ENCODE data around the gene HOXB3.
"Not testable (repeated sequence)": the region's sequence is repeated elsewhere in the genome, so short reads cannot be mapped to it uniquely, and the experiment has no call there.

HOXB3 gene

DNA sequence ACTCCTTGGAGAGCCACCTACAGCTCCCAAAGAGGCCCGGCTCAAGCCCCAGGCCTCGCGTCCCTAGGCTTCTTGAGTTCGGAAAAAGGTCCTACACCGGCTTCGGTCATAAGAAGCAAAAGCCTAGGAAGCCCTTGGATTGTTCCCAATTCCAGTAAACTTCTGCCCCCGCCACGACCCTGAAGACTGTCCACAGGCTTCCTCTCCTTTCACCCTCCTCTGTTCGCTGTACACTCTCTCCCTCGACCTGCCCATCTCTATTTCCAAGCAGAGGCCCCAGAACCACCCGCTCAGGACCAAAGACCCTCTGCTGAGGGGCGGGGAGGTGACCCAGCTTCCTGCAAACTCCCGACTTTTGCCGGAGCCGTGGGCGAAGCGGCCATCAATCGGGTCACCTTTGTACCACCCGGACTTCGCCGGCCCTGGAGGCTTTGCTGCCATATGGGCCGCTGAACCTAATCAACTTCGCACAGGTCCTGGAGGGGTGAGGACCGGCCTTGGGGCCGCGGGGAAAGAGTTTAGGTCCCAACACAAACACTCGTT is 47.9 kb downstream of the HOXB3 start:
- DNase-seq, result no peak

DNA sequence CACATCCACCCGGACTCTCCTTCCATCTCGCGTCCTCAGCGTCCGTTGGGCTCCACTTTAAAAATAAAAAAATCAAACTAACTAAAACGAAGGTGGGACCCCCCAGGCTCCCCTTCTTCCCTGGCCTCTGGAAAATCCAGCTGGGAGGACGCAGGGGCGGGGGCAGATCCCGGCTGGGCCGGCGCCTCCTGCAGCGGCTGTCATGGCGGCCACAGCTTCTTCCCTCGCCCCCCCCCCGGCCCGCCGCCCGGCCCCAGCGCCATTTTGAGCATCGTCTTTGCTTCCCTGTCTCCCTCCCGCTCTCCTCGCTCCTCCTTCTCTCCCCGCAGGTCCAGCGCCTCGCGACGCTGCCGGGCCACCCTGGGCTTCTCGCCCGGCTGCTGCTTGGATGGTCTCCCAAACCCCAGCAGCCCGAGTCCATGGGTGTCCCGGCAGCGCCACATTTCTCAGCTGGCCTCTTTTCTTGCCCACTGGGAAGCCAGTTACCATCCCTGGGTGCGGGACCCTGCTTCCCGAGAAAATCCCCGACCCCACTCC is 48.4 kb downstream of the HOXB3 start:
- DNase-seq, result peak; percentile 70

DNA sequence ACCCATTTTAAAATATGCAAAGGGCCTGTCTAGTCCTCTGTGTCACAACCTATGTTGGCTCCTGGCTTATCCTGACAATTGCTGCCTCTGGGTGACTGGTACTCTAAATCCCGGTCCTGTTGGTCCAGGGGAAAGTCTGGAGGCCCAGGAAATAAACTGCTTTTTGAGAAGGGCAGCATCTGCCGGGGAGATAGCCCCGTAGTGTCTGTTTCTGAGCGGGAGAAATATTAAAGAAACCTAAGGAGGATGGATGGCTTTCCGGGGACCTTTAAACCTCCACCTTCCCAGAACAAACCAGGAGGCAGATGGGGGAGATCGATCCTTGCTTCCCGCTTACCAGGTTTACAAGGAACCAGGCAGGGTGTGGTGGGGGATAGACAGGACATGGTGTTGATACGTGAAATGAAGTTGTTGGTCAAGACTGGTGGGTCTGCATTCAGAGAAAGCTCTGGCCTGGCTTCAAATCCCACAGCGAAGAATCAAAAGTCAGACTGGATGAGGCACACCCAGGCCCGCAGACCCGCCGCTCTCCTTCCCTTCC is 48.9 kb downstream of the HOXB3 start:
- no peak for DNase-seq

DNA sequence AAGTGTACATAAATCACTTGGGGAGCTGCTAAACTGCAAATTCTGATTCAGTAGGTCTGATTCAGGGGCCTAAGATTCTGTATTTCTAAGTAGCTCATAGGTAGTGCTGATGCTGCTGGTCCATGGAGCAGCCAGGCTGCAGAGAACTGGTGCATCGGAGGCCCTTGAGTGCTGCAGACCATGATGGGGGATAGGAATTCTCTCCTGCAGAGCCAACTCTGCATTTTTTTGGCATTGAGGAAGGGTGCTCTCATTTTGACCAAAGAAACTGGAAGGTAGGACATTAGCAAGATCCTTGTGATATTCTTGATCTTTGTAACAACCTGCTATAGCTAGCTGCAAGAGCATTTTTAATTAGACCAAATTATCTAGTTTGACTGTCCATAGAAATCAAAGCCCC is 49.8 kb downstream of the HOXB3 start:
- peak; percentile 35 for DNase-seq

GRCh38 chr17:48539177-48539576 is 50.9 kb downstream of the HOXB3 start:
- DNase-seq, result peak; percentile 89

DNA sequence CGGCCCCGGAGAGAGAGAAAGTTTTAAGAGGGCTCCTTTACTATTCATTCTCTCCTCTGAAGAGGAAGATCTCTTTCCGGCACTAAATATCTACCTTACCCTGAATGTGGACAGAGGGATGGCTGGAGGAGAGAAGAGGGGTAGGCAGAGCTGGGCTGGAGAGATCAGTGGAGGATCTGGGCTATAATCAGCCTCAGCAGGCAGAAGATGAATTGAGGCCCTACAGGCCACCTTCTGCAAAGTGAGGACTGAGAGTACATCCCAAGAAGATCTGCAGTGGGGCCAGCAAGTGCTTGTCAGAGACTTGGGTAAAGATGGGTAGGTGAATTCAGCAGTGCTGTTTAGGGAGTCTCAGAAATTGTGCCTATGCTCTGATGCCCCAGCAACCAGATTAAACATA is 52.7 kb downstream of the HOXB3 start:
- DNase-seq, result no peak

GRCh38 chr17:48535793-48536559 is 54.1 kb downstream of the HOXB3 start:
- not testable (repeated sequence) for DNase-seq

- no peak for DNase-seq
Observed at GRCh38 chr17:48532261-48532660, 57.8 kb downstream of the HOXB3 start.

- no peak for DNase-seq
Observed at GRCh38 chr17:48530887-48531272, 59.2 kb downstream of the HOXB3 start, which contains the start of gene HOXB1. Gene HOXB1, minus strand, starts transcription at chr17:48531011. Its CDS starts 107 bp downstream, at chr17:48530904.

DNA sequence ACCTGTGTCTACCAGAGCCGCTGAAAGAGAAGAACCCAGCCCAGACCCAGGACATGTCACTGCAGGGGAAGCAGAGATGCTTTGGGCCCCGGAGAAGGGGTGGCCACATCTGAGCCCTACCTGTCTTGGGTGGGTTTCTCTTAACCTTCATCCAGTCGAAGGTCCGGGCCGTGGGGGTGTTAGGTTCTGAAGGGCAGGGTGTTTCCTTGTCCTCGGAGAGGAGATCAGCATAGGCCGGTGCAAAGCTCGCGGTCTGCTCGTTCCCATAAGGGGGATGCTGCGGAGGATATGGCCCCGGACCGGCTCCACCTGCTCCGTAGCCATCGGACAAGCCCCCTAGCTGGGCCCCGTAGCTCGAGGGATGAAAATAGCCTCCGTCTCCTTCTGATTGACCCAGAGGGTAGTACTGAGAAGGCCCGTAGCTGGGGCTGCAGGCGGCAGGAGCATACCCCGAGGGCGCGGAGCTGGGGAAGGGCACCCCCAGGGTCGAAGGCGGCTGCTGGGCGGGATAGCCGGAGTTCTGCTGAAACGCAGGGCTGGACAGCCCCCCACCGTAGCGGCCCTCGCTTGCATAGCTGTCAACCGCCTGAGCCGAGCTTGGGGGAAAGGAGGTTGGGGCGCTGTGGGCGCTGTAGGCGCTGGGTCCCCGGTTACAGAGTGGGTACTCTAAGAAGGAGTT is 59.7 kb downstream of the HOXB3 start:
- no peak for DNase-seq

DNA sequence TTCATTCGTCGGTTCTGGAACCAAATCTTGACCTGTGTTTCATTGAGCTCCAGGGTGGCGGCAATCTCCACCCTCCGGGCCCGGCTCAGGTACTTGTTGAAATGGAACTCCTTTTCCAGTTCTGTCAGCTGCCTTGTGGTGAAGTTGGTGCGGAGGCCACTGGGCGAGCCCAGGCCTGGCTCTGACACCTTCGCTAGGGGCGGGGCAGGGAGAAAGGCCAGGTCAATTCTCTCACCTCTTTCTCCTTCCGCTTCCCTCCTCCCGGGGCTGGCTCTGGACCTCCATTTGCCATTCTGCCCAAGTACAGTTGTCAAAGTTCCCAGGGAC is 60.4 kb downstream of the HOXB3 start:
- no peak for DNase-seq

DNA sequence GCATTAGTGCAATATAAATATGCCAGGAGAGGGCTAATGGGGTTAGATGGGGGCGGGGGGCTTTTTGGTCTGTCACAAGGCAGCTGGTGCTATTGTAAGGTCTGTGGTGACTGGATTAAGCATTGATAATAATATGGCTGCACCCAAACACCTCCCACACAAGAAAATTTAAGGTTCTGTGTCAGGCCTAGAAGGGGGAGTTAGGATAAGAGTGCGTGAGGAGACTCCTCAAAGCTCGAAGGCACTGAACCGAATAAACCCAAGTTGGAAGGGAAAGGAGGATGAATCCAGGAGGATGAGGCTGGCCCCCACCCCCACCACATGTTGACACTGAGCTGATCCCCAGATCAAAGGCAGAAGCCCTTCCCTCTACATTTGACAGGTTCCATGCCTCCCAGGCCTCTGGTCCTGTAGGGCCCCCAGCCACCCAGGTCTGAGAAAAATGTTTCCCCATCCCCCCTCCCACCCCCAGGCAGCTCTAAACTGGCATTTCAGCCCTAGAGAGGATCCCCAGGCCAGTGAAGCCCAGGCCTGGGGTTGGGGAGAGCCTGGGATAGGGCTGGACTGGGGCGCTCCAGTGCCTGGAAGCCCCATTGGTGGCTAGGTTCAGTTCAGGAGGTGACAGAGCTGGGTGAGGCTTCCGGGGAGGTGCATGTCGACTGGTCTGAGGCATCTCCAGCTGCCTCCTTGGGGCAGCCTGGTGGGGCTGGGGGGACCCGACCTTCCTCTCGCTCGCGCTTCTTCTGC is 60.9 kb downstream of the HOXB3 start:
- no peak for DNase-seq

DNA sequence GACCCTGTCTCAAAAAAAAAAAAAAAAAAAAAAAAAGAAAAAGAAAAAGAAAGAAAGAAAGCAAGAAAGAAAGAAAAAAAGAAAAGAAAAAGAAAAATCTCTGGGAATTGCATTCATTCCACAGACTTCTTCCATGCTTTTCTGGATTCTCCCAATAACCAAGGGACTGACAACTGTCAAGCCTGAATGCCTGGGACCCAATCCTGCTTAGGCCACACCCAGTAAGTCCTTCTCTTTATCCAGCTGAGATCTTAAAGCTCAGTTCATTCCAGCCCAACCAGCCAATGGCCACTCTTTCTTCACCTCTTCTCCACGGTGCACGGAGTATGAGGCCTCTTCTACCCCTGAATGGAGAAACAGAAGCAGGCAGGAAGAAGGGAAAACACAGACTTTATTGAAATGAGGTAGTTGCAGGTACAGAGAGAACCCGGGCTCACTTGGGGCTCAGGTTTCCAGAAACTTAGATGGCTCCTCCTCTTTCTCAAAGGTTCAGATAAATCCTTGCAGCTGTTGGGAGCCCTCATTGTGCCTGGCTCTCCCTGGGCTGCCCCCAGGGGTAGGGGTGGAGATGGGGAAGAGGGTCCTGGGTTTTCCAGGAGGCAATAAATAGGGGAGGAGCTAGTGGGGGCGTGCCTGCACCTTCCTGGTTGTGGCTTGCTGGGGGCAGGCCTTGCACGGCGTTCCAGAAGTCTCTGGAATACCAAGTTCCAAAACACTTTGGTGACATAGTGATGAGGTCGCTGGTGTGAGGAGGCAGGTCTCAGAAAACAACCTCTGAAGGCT is 61.7 kb downstream of the HOXB3 start:
- DNase-seq, result no peak

- DNase-seq, result no peak
Observed at GRCh38 chr17:48527547-48527932, 62.5 kb downstream of the HOXB3 start.

GRCh38 chr17:48526608-48527546 is 63.2 kb downstream of the HOXB3 start:
- no peak for DNase-seq

DNA sequence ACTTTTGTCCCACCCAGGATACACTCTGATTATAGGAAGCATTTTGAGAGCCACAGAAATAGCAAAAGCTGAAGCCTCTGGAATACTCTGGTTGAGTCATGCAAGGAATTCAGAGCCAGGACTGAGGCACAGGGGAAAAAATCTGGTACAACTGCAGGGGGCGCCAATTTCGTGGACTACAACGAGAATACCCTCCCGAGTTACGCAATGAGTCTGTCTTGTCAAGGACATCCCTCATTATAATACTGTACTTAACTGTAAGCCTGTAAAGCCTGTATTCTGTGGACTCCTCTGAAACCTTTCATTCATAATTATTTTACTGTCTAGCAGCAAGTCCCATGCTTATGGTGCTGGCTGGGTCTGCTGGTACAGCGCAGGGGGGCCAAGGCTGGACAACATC is 67.0 kb downstream of the HOXB3 start:
- DNase-seq, result peak; percentile 35

DNA sequence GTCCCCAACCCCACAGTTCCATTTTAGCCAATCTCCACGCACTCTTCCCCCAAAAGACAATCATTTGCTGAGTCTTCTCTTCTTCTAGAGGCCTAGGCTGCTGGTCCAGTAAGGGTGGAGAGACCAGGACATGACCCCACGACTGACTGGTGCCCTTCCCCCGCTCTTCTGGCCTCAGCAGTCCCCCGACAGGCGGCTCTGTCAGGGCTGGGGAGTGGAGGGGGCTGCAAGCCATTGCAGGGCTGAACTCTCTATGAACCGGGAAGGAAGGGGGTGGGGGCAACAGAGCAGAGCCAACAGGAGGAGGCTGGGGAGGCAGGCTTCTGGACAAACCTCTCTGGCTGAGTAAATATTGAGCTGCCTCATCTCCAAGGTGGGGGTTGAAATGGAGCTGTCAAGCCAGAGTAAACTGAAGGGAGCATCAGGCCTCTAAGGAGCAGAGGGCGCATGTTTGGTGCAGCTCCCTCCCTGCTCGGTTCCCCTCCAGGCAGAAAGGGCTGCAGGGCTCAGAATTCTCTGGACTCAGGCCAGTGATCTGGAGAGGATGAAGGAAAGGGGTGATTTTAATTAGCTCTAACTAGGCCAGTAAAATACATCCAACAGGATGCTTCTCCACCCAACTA is 67.9 kb downstream of the HOXB3 start:
- DNase-seq, result peak; percentile 75

GRCh38 chr17:48520631-48521079 is 69.4 kb downstream of the HOXB3 start:
- peak; percentile 44 for DNase-seq

- no peak for DNase-seq
Observed at GRCh38 chr17:48519427-48519826, 70.6 kb downstream of the HOXB3 start.

- DNase-seq, result no peak
Observed at GRCh38 chr17:48517478-48517877, 72.6 kb downstream of the HOXB3 start.
